WI38 (cell line): ENCODE data around the gene RBM33.

Source experiments
- H3K4me3 ChIP-seq: 2 replicates; pipeline ENCODE4 v1.5.1; 2011; ENCODE audit warnings: low read depth, mild to moderate bottlenecking, control low read depth, low read length
- TF ChIP-seq, protein P1 (sequence below): IDR thresholded peaks from 2 replicates; pipeline ENCODE4 v1.5.1; 2012; ENCODE audit warnings: low read depth, mild to moderate bottlenecking, control low read depth, low read length

The RBM33 gene

DNA sequence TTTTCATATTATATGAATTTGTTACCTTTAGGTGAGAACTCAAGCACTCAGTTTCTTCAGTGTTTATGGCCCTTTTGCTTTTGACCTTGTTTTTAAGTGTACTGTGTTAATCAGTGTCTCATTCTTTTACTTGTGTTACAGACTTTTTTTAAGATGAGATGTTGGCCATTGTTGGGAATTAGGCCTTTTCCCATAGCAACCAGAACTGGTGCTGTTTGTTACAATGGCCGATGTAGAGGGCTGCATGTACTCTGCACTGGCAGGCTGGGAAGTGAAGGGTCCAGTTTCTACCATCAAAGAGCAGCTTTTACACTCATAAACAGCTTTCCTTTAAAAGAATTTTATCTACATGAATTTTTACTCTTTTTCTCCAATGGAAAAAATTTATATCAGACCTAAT, 102.7 kb downstream of the RBM33 start:
- no peak overlapping the region for H3K4me3 ChIP-seq
- TF ChIP-seq, protein P1, sequence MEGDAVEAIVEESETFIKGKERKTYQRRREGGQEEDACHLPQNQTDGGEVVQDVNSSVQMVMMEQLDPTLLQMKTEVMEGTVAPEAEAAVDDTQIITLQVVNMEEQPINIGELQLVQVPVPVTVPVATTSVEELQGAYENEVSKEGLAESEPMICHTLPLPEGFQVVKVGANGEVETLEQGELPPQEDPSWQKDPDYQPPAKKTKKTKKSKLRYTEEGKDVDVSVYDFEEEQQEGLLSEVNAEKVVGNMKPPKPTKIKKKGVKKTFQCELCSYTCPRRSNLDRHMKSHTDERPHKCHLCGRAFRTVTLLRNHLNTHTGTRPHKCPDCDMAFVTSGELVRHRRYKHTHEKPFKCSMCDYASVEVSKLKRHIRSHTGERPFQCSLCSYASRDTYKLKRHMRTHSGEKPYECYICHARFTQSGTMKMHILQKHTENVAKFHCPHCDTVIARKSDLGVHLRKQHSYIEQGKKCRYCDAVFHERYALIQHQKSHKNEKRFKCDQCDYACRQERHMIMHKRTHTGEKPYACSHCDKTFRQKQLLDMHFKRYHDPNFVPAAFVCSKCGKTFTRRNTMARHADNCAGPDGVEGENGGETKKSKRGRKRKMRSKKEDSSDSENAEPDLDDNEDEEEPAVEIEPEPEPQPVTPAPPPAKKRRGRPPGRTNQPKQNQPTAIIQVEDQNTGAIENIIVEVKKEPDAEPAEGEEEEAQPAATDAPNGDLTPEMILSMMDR, result no peak

DNA sequence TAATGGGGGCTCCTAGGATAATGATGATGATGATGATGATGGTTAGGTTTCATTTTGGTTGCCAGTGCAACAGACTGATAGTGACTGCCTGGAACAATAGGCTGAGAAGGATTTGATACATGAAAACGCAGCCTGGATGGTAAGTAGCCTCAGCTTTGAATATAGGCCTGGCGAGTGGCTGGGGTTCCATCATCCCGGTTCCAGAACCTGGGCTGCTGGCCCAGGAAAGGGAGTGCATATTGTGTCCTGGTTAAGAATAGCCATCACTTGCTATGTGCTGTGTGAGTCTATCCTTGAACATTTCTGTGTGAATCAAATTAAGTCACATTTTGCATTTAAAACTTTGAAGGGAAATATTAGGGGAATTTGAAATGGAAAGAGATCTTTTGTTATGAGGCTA, 105.1 kb downstream of the RBM33 start:
- no peak overlapping the region for H3K4me3 ChIP-seq
- TF ChIP-seq, protein P1, result no peak

DNA sequence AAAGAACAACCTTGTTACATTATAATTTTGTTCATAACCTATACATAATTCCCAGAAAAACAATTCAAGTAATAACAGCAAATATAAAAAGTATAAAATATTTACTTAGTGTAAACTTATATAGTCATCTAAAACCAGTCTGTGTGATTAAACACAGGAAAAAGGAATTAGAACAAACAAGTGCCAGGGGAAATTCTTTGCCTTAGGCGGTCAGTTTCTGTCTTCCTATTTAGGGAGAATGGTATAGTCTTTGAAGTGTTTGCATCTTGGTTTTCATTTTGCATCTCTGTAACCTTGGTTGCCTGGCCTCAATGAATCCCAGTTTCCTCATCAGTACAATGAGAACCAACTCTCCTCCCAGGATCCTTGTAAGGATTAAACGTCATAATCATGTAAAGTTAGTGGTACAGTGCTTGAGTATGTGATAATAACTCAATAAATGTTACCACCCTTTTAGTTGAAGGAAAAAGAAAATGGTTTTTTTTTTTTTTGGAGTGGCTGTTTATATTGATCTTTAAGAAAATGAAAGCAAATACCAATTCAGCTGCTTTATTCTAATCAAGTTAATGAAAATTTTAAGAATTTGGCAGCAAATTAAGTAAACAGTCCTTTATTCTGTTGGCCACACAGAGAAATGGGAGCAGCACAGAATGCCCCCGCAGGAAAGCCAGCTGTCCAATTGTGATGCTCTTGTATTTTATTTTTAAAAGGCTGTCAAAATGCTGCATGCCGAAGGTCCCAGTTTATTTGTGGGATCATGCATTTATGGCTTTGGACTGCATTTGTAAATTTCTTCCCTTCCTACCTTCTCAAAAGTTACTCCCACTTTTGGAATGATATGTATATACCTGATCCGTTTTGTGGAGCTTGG, 106.0 kb downstream of the RBM33 start:
- TF ChIP-seq, protein P1, result no peak
- H3K4me3 ChIP-seq, result no peak overlapping the region

DNA sequence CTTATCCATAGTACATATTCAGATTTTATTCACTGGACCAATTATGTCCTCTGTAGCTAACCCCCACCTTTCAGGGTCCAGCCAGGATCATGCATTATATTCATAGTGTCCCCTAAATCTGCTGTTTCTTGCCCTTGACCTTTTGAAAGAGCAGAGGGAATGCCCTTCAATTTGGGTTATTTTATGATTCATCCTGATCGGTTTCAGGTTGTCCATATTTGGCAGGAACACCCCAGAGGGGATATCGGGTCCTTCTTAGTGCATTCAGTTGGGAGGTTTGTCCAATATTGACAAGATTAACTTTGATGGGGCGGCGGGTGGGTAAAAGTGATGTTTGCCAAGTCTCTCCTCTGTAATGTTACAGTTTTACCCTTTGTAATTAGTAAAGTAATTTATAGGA, 106.9 kb downstream of the RBM33 start:
- no peak overlapping the region for H3K4me3 ChIP-seq

DNA sequence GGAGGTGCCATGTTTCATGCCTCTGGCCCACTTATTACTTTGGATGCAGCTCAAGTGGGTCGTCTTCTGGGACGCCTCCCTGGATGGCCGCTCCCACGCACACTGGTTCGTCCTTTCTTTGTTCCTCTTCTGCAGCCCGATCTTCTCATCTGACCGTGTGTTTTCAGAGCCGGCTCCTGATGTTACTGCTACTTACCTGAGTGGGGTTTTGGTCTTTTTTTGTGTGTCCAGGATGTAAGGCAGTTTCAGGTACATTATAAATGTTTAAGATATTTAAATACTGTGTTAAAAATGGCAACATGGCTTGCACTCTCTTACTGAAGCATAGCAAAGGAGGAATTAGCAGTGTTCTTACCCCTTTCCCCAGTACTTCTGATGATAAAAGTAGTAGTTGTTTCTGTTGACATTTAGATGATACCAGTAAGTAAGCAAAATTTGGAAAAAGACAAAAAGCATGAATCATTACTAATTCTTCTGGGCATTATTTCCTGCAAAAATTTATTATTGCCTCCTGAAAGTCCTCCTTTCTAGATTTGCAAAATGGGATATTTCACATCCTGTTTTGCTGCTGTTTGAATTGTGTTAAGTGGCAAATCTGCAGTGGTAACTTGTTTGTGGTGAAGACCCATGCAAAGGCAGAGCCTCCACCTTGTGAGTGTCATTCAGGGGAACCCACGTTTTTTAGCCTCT, 108.4 kb downstream of the RBM33 start:
- no peak overlapping the region for H3K4me3 ChIP-seq
- TF ChIP-seq, protein P1, result no peak

More for the DNA sequence above, 106.9 kb downstream of the RBM33 start:
- TF ChIP-seq, protein P1, result no peak

DNA sequence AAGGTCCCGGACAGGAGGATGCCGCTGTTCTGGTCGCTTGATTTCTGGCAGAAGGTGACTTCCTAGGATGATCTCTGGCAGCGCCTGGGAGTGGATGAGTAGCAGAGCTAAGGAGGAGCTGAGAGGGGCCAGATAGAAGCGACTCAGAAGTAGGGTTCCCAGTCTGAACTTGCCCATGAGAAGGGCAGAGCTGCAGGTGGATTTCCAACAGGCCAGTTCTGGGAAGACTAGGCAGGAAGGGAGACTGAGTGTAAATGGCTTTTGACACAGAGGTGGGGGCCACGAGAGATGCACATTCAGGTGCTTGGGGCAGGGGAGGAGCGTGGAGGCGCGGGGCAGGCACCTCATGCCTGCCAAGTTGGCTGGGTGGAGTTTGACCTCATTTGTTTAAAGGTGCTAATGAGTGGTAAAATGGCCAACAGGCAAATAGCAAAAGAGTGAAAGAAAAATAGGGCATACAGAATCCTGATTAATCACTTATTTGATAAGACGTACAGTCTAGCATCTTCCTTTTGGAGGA, 109.0 kb downstream of the RBM33 start:
- no peak overlapping the region for H3K4me3 ChIP-seq
- TF ChIP-seq, protein P1, result no peak

DNA sequence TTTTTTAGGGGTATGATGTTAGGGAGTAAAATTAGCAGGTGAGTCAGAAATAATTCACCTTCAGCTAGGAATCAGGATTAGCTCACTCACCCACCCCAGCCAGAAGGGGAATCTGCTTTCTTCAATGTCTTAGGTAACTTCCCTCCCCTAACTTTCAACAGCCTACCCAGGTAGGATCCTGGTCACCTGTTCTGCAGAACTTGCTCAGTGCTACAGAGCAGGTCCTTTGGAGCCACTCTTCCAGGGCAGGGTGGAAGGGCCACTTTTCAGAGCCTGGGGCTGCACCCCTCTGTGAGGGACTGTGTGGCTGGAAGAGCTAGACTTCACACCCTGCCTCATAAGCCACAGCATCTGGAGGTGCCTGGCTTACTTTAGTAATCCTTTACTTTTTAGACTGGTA, 109.7 kb downstream of the RBM33 start:
- TF ChIP-seq, protein P1, result no peak
- no peak overlapping the region for H3K4me3 ChIP-seq
